ENCODE data around the gene NENF.

- TF ChIP-seq YY1 (IDR thresholded peaks at IDR 0.05; ENCODE audit: low read depth) (no peak), RAD21 (IDR thresholded peaks at IDR 0.05; ENCODE audit: low read depth) (no peak), ZBTB7A (IDR thresholded peaks at IDR 0.05; ENCODE audit: low read depth) (no peak), EGR1 (IDR thresholded peaks at IDR 0.05) (no peak), TAF1 (IDR thresholded peaks at IDR 0.05; ENCODE audit: low read depth) (no peak), EP300 (IDR thresholded peaks at IDR 0.05; ENCODE audit: borderline replicate concordance) (no peak), REST (IDR thresholded peaks at IDR 0.05; ENCODE audit: low read depth) (no peak), CEBPB (IDR thresholded peaks at IDR 0.05) (no peak), TCF12 (IDR thresholded peaks at IDR 0.05; ENCODE audit: low read depth) (no peak), MAX (IDR thresholded peaks at IDR 0.05) (no peak), TEAD4 (IDR thresholded peaks at IDR 0.05) (no peak), FOXM1 (IDR thresholded peaks at IDR 0.05; ENCODE audit: borderline replicate concordance, low read depth) (no peak), NFIC (IDR thresholded peaks at IDR 0.05) (no peak)
- TF ChIP-seq, protein P1, sequence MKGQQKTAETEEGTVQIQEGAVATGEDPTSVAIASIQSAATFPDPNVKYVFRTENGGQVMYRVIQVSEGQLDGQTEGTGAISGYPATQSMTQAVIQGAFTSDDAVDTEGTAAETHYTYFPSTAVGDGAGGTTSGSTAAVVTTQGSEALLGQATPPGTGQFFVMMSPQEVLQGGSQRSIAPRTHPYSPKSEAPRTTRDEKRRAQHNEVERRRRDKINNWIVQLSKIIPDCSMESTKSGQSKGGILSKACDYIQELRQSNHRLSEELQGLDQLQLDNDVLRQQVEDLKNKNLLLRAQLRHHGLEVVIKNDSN (IDR thresholded peaks at IDR 0.05): no peak
Measured at GRCh38 chr1:212423879-212424278, 8.8 kb upstream of the NENF start.
